Measurements from ENCODE around the gene IKBKE. TPM values are rescaled to one million over a fixed set of nuclear protein-coding genes. Genes with fewer than 3 reads are reported as not detected.

The IKBKE gene
- total and polyA plus RNA-seq, 11 donors = 0.27 to 10.8 (median 1.1) TPM

DNA sequence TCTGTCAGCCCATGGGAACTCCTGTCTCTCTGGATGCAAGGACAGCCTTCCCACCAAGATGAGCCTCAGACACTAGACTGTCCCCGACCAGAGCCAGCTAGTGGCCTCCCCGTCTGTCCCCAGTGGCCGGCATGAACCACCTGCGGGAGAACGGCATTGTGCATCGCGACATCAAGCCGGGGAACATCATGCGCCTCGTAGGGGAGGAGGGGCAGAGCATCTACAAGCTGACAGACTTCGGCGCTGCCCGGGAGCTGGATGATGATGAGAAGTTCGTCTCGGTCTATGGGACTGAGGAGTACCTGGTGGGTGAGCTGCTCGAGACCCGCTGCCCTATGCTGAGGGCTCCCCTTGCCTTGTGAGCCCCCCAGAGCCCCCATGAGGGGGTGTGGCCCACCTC is 5.8 kb downstream of the IKBKE start:
- Histone ChIP-seq H3K4me3 (no peak overlapping the region), H3K4me1 (peaks cover 0 to 21% (median 2%) of the 10 kb centered on the region in 12 donors), H3K36me3 (peaks cover 0 to 66% (median 0%) of the 10 kb centered on the region in 9 donors), H3K27ac (no peak overlapping the region), H3K9me3 (no peaks in the 10 kb centered on the region), H3K27me3 (no peaks in the 10 kb centered on the region)
- DNase-seq (peak in 1 of 5 donors; percentile 14), ATAC-seq (no peak)
- no peak for TF ChIP-seq POLR2A (IDR thresholded peaks at IDR 0.05)
- TF ChIP-seq, protein P1, sequence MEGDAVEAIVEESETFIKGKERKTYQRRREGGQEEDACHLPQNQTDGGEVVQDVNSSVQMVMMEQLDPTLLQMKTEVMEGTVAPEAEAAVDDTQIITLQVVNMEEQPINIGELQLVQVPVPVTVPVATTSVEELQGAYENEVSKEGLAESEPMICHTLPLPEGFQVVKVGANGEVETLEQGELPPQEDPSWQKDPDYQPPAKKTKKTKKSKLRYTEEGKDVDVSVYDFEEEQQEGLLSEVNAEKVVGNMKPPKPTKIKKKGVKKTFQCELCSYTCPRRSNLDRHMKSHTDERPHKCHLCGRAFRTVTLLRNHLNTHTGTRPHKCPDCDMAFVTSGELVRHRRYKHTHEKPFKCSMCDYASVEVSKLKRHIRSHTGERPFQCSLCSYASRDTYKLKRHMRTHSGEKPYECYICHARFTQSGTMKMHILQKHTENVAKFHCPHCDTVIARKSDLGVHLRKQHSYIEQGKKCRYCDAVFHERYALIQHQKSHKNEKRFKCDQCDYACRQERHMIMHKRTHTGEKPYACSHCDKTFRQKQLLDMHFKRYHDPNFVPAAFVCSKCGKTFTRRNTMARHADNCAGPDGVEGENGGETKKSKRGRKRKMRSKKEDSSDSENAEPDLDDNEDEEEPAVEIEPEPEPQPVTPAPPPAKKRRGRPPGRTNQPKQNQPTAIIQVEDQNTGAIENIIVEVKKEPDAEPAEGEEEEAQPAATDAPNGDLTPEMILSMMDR (IDR thresholded peaks at IDR 0.05) = no peak
- 91 to 96% (median 94%) methylated on average over 9 to 17 of the region's 17 CpGs for WGBS, 4 donors
- intact Hi-C loops (cut with DNase I) = loop anchor here in 2 of 10 donors (5.0 to 10.0 kb wide), 2 partner anchors 106 to 189 kb away; no protein-coding TSS in a partner anchor

DNA sequence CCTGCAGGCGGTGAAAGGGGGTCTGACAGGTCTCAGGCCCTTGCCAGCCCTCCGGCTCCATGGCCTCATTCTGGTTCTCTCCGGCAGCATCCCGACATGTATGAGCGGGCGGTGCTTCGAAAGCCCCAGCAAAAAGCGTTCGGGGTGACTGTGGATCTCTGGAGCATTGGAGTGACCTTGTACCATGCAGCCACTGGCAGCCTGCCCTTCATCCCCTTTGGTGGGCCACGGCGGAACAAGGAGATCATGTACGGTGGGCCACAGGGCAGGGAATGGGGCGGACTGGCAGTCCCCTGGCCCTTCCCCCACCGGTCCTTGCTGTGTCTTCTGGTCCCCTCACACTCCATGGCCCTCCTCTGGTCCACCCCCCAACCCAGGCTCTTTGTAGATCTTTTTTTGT is 6.3 kb downstream of the IKBKE start:
- H3K4me3 ChIP-seq = no peak overlapping the region
- WGBS, 4 donors = 94 to 97% (median 96%) methylated on average over 14 of the region's 14 CpGs
- no peaks in the 10 kb centered on the region for H3K9me3 ChIP-seq
- no peak overlapping the region for H3K27ac ChIP-seq
- DNase-seq (peak in 1 of 5 donors; percentile 13), ATAC-seq (no peak)
- intact Hi-C loops (cut with DNase I) = loop anchor here in 2 of 10 donors (5.0 to 10.0 kb wide), 2 partner anchors 106 to 188 kb away; no protein-coding TSS in a partner anchor
- no peaks in the 10 kb centered on the region for H3K27me3 ChIP-seq
- TF ChIP-seq, protein P1 (IDR thresholded peaks at IDR 0.05) = no peak
- no peak for TF ChIP-seq POLR2A (IDR thresholded peaks at IDR 0.05)
- H3K4me1 ChIP-seq = peaks cover 0 to 16% (median 0%) of the 10 kb centered on the region in 12 donors
- peaks cover 0 to 66% (median 0%) of the 10 kb centered on the region in 9 donors for H3K36me3 ChIP-seq

DNA sequence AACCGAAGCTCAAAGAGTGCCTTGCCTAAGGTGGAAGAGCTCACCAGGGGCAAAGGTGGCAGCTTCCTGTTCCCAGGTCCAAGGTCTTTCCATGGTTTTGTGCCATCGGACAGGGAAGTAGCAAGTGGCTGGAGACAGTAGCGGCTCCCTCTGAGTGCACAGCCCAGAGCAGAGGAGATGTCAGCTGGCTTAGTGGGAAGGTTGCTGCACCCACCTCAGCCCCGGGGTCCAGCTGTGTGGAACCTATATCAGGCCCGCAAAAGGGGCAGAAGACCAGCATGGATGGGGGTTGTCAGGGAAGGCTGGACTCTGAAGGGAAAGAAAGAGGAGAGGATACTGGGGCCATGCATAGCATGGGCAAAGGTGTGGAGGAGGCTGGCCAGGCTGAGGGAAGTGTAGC is 6.8 kb downstream of the IKBKE start:
- DNase-seq = no peak
- peaks cover 0 to 69% (median 0%) of the 10 kb centered on the region in 9 donors for H3K36me3 ChIP-seq
- no peak for ATAC-seq
- TF ChIP-seq, protein P1 (IDR thresholded peaks at IDR 0.05) = no peak
- TF ChIP-seq POLR2A (IDR thresholded peaks at IDR 0.05) = no peak
- H3K4me3 ChIP-seq = no peak overlapping the region
- H3K27ac ChIP-seq = no peak overlapping the region
- peaks cover 0 to 11% (median 0%) of the 10 kb centered on the region in 12 donors for H3K4me1 ChIP-seq
- intact Hi-C loops (cut with DNase I) = loop anchor here in 2 of 10 donors (5.0 to 10.0 kb wide), 2 partner anchors 105 to 188 kb away; no protein-coding TSS in a partner anchor
- no peaks in the 10 kb centered on the region for H3K9me3 ChIP-seq
- H3K27me3 ChIP-seq = no peaks in the 10 kb centered on the region
- 92 to 96% (median 95%) methylated on average over 5 of the region's 5 CpGs for WGBS, 4 donors

DNA sequence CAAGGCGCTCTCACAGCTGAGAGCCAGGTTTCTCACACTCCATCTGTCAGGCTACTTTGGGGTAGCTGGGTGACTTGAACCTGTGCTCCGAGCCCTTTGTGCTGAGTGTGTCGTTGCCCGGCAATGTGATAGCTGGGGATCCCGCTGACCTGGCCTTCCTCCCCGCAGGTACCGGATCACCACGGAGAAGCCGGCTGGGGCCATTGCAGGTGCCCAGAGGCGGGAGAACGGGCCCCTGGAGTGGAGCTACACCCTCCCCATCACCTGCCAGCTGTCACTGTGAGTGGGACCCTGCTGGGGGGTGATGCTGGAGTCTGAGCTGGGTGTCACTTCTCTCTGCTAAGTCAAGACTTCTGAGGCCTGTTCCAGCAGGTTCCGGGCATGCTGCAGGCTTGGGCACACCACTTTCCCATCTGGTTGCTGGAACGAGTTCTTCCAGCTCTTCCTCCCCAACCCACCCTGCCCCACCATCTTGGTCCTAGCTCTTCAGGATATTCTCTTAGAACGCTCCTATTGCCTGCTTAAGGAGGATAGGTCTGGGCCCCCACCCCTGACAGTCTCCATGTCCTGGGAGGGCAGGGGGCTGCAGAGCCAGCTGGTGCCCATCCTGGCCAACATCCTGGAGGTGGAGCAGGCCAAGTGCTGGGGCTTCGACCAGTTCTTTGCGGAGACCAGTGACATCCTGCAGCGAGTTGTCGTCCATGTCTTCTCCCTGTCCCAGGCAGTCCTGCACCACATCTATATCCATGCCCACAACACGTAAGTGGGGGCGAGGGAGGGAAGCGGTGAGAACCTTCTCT is 7.5 kb downstream of the IKBKE start:
- Histone ChIP-seq H3K27ac (no peak overlapping the region), H3K36me3 (peaks cover 0 to 76% (median 0%) of the 10 kb centered on the region in 9 donors), H3K4me1 (peaks cover 0 to 6% (median 0%) of the 10 kb centered on the region in 12 donors), H3K9me3 (no peaks in the 10 kb centered on the region), H3K27me3 (no peaks in the 10 kb centered on the region), H3K4me3 (no peak overlapping the region)
- ATAC-seq (no peak), DNase-seq (no peak)
- no peak for TF ChIP-seq POLR2A (IDR thresholded peaks at IDR 0.05)
- TF ChIP-seq, protein P1 (IDR thresholded peaks at IDR 0.05) = no peak
- intact Hi-C loops (cut with DNase I) = loop anchor here in 2 of 10 donors (5.0 to 10.0 kb wide), 2 partner anchors 105 to 187 kb away; no protein-coding TSS in a partner anchor
- 86 to 97% (median 92%) methylated on average over 12 to 21 of the region's 21 CpGs for WGBS, 4 donors

Data from heart left ventricle (tissue), 16 donors.